Lower lobe of right lung (tissue), 2 donors: Measurements from ENCODE around the gene DNAH17. TPM values are rescaled to one million over a fixed set of nuclear protein-coding genes. Genes with fewer than 3 reads are reported as not detected.

ENCODE experiments used
- ATAC-seq, 2 donors: fragments of 200-7000 bp; cut with Tn5 transposase; one replicate each; pipeline ENCODE4 v1.9.1; 2020 to 2022; ENCODE audit warnings: mild to moderate bottlenecking in 2 of 2, moderate library complexity in 2 of 2
- DNase-seq: peaks from one replicate; pipeline ENCODE4 v3.0.0-alpha.2; 2020
- H3K27ac ChIP-seq: fragments of 200-600 bp; one replicate; pipeline ENCODE4 v1.8.0; 2022
- H3K27me3 ChIP-seq: fragments of 200-600 bp; one replicate; pipeline ENCODE4 v1.8.0; 2022; ENCODE audit warnings: low read depth
- H3K36me3 ChIP-seq: fragments of 200-600 bp; one replicate; pipeline ENCODE4 v1.8.0; 2022; ENCODE audit warnings: mild to moderate bottlenecking
- H3K4me1 ChIP-seq: fragments of 200-600 bp; one replicate; pipeline ENCODE4 v1.8.0; 2022
- H3K4me3 ChIP-seq: fragments of 200-600 bp; one replicate; pipeline ENCODE4 v1.8.0; 2022; ENCODE audit warnings: mild to moderate bottlenecking
- H3K9me3 ChIP-seq: fragments of 200-600 bp; one replicate; pipeline ENCODE4 v1.8.0; 2022
- CTCF ChIP-seq: fragments of 200-600 bp; IDR thresholded peaks from one replicate; pipeline ENCODE4 v1.8.0; 2022; ENCODE audit warnings: antibody characterized with exemption, mild to moderate bottlenecking
- intact Hi-C: fragments of 100-400 bp; cut with DNase I; formaldehyde crosslinking; loops from one replicate; pipeline ENCODE4 v1.11.0; 2022
- total RNA-seq: library from RNA; stranded (reverse); fragmentation: NEBNext Ultra II Directional; extraction: Animal tissue kit (Norgen Biotek cat#: 25700); gene quantifications from one replicate; pipeline ENCODE4 v1.2.1, GENCODE V29; 2021
- donor health status: DM: no; HTN: yes; CAD: no; lungs with severe emphysema.

Gene DNAH17
- total RNA-seq, 1 donor from 2014 or later = 2.8 TPM

DNA sequence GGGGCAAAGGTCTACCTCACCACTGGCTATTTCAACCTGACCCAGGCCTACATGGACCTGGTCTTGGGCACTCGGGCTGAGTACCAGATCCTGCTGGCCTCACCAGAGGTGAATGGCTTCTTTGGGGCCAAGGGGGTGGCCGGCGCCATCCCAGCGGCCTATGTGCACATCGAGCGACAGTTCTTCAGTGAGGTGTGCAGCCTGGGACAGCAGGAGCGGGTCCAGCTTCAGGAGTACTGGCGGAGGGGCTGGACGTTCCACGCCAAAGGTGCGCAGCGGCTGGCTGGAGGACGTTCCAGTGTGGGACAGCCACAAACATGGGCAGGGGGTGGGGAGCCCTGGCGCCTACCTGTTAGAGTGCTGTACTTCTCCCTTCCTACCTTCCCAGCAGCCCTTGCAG, 173.4 kb downstream of the DNAH17 start:
- Histone ChIP-seq H3K4me1 (peaks cover 20% of the 10 kb centered on the region), H3K36me3 (peaks cover 82% of the 10 kb centered on the region), H3K4me3 (no peak overlapping the region), H3K27me3 (no peaks in the 10 kb centered on the region), H3K27ac (no peak overlapping the region), H3K9me3 (no peaks in the 10 kb centered on the region)
- no peak for ATAC-seq
- DNase-seq = no peak
- intact Hi-C loops = no loop called here
- TF ChIP-seq CTCF = no peak

DNA sequence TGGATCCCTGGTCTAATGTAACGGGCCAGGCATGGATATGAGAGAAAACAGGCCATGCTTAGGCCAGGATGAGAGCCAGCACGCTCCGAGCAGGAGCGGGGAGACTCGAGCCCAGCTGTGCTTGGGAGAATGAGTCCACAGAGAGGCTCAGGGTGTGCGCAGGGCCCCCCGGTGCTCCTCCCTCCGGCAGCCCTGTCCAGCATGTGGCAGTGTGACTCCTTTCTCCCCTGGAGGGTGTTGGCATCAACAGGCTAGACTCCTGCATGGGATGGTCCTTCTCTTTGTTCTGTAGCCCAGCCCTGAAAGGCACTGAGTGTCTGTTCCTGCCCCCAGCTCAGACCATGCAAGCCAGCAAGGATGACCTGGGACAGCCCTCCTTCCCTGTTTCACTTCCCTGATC, 175.3 kb downstream of the DNAH17 start:
- no peak for TF ChIP-seq CTCF
- Histone ChIP-seq H3K27me3 (no peaks in the 10 kb centered on the region), H3K36me3 (peaks cover 97% of the 10 kb centered on the region), H3K4me1 (peaks cover 21% of the 10 kb centered on the region), H3K27ac (no peak overlapping the region), H3K9me3 (no peaks in the 10 kb centered on the region), H3K4me3 (no peak overlapping the region)
- intact Hi-C loops = no loop called here
- DNase-seq (no peak), ATAC-seq (no peak)

DNA sequence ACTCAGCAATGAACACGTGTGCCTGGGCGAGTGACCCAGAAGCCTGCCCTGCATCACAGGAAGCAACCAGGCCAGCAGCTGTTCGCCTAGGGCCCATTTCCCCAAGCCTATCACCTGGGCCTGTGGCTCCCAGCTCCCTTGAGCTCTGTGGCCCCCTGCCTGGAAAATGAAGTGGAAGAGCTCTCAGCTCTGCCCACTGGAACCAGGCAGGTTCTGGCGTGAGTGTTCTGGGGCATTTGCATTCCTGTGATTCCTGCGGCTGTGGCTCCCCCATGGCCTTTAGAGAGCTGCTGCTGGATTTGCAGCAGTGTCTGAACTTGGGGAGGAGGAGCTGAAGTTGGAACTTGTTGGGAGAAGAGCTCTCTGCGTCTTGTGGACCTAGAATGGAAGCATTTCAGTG, 175.9 kb downstream of the DNAH17 start:
- peaks cover 25% of the 10 kb centered on the region for H3K4me1 ChIP-seq
- no peaks in the 10 kb centered on the region for H3K27me3 ChIP-seq
- no peak for DNase-seq
- ATAC-seq = peak in 1 of 2 donors; percentile 14
- H3K27ac ChIP-seq = no peak overlapping the region
- no peaks in the 10 kb centered on the region for H3K9me3 ChIP-seq
- H3K36me3 ChIP-seq = peaks cover 98% of the 10 kb centered on the region
- H3K4me3 ChIP-seq = no peak overlapping the region
- TF ChIP-seq CTCF = no peak
- intact Hi-C loops = no loop called here

GRCh38 chr17:78400581-78401240, 176.5 kb downstream of the DNAH17 start:
- Histone ChIP-seq H3K4me3 (no peak overlapping the region), H3K9me3 (no peaks in the 10 kb centered on the region), H3K27me3 (no peaks in the 10 kb centered on the region), H3K27ac (no peak overlapping the region), H3K36me3 (peaks cover 98% of the 10 kb centered on the region), H3K4me1 (peaks cover 31% of the 10 kb centered on the region)
- DNase-seq = no peak
- intact Hi-C loops = no loop called here
- ATAC-seq = no peak
- TF ChIP-seq CTCF = no peak

DNA sequence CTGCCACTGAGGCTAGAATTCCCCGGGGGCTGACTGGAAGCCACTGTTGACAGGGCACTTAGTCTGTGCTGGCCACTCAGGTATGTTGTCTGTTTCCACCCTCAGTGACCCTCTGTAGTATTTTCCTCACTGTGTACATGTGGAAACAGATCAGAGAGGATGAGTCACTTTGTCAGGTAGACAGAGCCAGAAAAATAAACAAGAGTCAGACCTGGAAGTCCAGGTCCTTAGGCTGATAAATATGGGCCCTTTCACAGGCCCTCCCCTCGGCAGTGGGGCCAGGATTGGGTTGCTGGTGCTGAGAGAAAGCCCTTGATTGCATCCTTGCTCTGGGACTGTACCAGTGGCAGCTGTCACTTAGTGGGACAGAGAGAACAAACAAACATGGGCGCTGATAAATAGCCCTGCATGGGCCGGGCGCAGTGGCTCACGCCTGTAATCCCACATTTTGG, 177.5 kb downstream of the DNAH17 start:
- Histone ChIP-seq H3K36me3 (peaks cover 95% of the 10 kb centered on the region), H3K4me1 (peaks cover 36% of the 10 kb centered on the region), H3K27ac (no peak overlapping the region), H3K27me3 (no peaks in the 10 kb centered on the region), H3K4me3 (no peak overlapping the region), H3K9me3 (no peaks in the 10 kb centered on the region)
- no peak for DNase-seq
- ATAC-seq = no peak
- no peak for TF ChIP-seq CTCF
- intact Hi-C loops = no loop called here
